Measurements from ENCODE around the gene FOXO3. TPM values are rescaled to one million over a fixed set of nuclear protein-coding genes. Genes with fewer than 3 reads are reported as not detected.

The FOXO3 gene
- total RNA-seq, 1 donor from 2014 or later: 60.3 TPM

GRCh38 chr6:108699290-108700041, 138.7 kb downstream of the FOXO3 start:
- no peaks in the 10 kb centered on the region for H3K27me3 Mint-ChIP-seq (ENCODE audit: unreplicated experiment)
- TF ChIP-seq, protein P1, sequence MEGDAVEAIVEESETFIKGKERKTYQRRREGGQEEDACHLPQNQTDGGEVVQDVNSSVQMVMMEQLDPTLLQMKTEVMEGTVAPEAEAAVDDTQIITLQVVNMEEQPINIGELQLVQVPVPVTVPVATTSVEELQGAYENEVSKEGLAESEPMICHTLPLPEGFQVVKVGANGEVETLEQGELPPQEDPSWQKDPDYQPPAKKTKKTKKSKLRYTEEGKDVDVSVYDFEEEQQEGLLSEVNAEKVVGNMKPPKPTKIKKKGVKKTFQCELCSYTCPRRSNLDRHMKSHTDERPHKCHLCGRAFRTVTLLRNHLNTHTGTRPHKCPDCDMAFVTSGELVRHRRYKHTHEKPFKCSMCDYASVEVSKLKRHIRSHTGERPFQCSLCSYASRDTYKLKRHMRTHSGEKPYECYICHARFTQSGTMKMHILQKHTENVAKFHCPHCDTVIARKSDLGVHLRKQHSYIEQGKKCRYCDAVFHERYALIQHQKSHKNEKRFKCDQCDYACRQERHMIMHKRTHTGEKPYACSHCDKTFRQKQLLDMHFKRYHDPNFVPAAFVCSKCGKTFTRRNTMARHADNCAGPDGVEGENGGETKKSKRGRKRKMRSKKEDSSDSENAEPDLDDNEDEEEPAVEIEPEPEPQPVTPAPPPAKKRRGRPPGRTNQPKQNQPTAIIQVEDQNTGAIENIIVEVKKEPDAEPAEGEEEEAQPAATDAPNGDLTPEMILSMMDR (IDR thresholded peaks at IDR 0.05): no peak
- no peak overlapping the region for H3K4me3 Mint-ChIP-seq (ENCODE audit: unreplicated experiment)
- no peak for DNase-seq (ENCODE audit: extremely low spot score, unreplicated experiment)
- H3K9me3 Mint-ChIP-seq (ENCODE audit: unreplicated experiment): peaks cover 28% of the 10 kb centered on the region
- no peak overlapping the region for H3K27ac Mint-ChIP-seq (ENCODE audit: unreplicated experiment)
- H3K36me3 Mint-ChIP-seq (ENCODE audit: unreplicated experiment): peaks cover 21% of the 10 kb centered on the region
- H3K4me1 Mint-ChIP-seq (ENCODE audit: unreplicated experiment): peaks cover 22% of the 10 kb centered on the region

DNA sequence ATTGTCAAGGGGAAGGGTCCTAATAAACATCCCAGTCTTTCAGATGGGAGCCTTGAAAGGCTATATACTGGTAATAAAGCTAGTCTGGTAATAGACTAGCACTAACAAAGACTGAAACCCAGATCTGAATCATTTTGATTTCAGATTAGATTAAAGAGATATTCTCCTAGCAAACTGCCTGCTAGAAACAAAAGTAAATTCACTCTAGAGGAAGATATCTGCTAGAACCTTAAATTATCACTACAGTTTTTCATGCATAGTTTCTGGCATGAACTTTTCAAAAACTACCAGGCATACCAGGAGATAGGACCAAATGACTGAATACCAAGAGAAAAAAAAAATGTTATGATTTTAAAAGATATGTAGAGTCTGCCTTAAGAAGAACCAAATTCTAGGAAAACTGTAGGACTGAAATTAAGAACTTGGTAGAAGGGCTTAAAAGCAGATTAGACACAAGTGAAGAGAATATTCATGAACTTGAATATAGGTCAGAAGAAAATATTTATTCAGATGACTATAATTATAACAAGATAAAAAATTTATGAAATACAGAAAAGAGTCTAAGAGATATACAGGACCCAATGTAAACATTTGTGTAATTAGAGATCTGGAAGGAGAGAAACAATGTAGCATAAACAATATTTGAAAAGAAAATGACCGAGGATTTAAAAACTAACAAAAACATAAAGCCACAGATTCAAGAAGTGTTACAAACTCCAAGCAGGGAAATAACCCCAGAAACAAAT, 141.6 kb downstream of the FOXO3 start:
- Mint-ChIP-seq H3K27ac (ENCODE audit: unreplicated experiment) (no peak overlapping the region), H3K4me1 (ENCODE audit: unreplicated experiment) (peaks cover 39% of the 10 kb centered on the region), H3K27me3 (ENCODE audit: unreplicated experiment) (no peaks in the 10 kb centered on the region), H3K9me3 (ENCODE audit: unreplicated experiment) (peaks cover 32% of the 10 kb centered on the region), H3K4me3 (ENCODE audit: unreplicated experiment) (no peak overlapping the region), H3K36me3 (ENCODE audit: unreplicated experiment) (peaks cover 28% of the 10 kb centered on the region)
- DNase-seq (ENCODE audit: extremely low spot score, unreplicated experiment): no peak
- TF ChIP-seq, protein P1 (IDR thresholded peaks at IDR 0.05): no peak

DNA sequence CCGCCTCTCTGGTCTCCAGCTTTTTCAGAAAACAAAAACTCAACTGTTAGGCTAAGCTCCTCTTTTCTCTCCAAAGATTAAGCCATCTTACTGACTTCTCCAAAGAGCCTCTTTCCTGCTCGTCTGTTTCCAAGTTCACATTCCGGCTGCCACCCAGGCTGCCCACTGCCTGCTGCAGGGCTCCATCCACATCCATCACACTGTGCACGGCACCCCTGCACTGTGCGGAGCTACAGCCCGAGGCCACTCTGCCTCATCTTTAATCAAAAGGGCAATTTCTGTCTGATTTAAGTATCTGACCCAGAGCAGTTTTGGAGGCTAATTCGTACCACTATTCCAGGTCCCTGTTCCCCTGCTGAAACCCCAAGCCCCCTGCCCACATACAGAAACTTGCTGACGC, 145.9 kb downstream of the FOXO3 start:
- no peak for DNase-seq (ENCODE audit: extremely low spot score, unreplicated experiment)
- Mint-ChIP-seq H3K4me3 (ENCODE audit: unreplicated experiment) (peak overlapping the region; percentile 41), H3K4me1 (ENCODE audit: unreplicated experiment) (peaks cover 38% of the 10 kb centered on the region), H3K36me3 (ENCODE audit: unreplicated experiment) (peaks cover 19% of the 10 kb centered on the region), H3K9me3 (ENCODE audit: unreplicated experiment) (peaks cover 20% of the 10 kb centered on the region), H3K27ac (ENCODE audit: unreplicated experiment) (peak overlapping the region; percentile 32), H3K27me3 (ENCODE audit: unreplicated experiment) (peaks cover 4% of the 10 kb centered on the region)
- TF ChIP-seq, protein P1 (IDR thresholded peaks at IDR 0.05): no peak

DNA sequence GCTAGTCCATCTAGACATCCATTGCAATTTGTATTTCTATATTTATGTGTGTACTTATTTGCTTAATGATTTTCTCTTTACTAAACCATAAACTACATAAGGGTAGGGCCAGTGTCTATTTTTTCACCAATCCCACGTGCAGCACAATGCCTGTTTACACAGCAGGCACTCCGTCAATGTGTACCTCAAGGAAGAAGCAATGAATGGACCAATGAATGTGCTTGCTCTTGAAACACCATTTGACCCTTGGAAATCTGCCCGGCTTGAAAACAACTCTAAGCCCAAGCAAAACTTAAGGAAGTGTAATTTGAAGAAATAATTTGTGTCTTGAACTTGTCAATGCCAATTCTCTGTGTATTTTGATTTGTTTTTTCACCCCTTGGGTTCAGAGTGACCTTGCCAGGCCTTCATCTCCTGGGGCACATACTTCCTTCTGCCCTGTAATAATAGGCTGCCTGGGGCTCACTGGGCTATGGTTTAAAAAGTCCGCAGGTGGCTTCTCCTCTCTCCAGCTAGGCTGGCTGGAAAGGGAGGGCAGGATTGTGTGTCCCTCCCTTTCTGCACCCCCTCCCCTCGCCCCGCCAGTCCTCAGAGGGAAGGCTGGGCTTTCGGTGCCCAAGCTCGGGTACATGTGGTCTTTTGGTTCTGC, 146.7 kb downstream of the FOXO3 start:
- H3K4me3 Mint-ChIP-seq (ENCODE audit: unreplicated experiment): no peak overlapping the region
- peaks cover 4% of the 10 kb centered on the region for H3K27me3 Mint-ChIP-seq (ENCODE audit: unreplicated experiment)
- TF ChIP-seq, protein P1 (IDR thresholded peaks at IDR 0.05): no peak
- peak overlapping the region; percentile 64 for H3K27ac Mint-ChIP-seq (ENCODE audit: unreplicated experiment)
- peaks cover 41% of the 10 kb centered on the region for H3K4me1 Mint-ChIP-seq (ENCODE audit: unreplicated experiment)
- H3K36me3 Mint-ChIP-seq (ENCODE audit: unreplicated experiment): peaks cover 13% of the 10 kb centered on the region
- H3K9me3 Mint-ChIP-seq (ENCODE audit: unreplicated experiment): peaks cover 12% of the 10 kb centered on the region
- peak; percentile 90 for DNase-seq (ENCODE audit: extremely low spot score, unreplicated experiment)

GRCh38 chr6:108710030-108710429, 149.3 kb downstream of the FOXO3 start:
- no peak overlapping the region for H3K27ac Mint-ChIP-seq (ENCODE audit: unreplicated experiment)
- TF ChIP-seq, protein P1 (IDR thresholded peaks at IDR 0.05): no peak
- H3K9me3 Mint-ChIP-seq (ENCODE audit: unreplicated experiment): peaks cover 2% of the 10 kb centered on the region
- DNase-seq (ENCODE audit: extremely low spot score, unreplicated experiment): no peak
- H3K4me1 Mint-ChIP-seq (ENCODE audit: unreplicated experiment): peaks cover 57% of the 10 kb centered on the region
- no peak overlapping the region for H3K4me3 Mint-ChIP-seq (ENCODE audit: unreplicated experiment)
- H3K27me3 Mint-ChIP-seq (ENCODE audit: unreplicated experiment): peaks cover 4% of the 10 kb centered on the region
- H3K36me3 Mint-ChIP-seq (ENCODE audit: unreplicated experiment): peaks cover 5% of the 10 kb centered on the region

Measured in osteocyte (in vitro differentiated cells).